Mammary epithelial cell (primary cell): ENCODE results near the gene TIMMDC1.

ENCODE experiments used
- EZH2 ChIP-seq: IDR thresholded peaks from 2 replicates; pipeline ENCODE4 v1.6.1; 2012; ENCODE audit warnings: low read length, inconsistent platforms, borderline replicate concordance
- TF ChIP-seq, protein P1 (sequence below), 2 donors: IDR thresholded peaks in 1 of 2; conservative IDR thresholded peaks in 1 of 2; 2 replicates each; pipeline ENCODE4 v1.5.1; 2011 to 2012; ENCODE audit warnings: inconsistent platforms in 2 of 2, low read length in 2 of 2, mild to moderate bottlenecking in 2 of 2, control low read depth in 1 of 2, low read depth in 1 of 2; ENCODE audit not compliant: insufficient read depth in 1 of 2; ENCODE audit errors: extremely low read depth in 1 of 2

DNA sequence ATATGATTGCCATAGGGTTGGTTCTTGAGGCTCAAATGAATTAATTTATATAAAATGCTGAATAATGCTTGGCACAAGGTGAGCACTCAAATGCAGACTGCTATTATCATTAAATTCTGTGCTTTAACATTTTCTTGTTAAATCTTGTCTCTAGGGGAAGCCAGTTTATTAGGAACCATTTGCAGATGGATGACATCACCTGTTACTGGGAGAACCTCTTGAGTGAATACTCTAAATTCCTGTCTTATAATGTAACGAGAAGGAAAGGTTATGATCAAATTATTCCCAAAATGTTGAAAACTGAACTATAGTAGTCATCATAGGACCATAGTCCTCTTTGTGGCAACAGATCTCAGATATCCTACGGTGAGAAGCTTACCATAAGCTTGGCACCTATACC, 6.2 kb upstream of the TIMMDC1 start:
- no peak for TF ChIP-seq EZH2
- TF ChIP-seq, protein P1, sequence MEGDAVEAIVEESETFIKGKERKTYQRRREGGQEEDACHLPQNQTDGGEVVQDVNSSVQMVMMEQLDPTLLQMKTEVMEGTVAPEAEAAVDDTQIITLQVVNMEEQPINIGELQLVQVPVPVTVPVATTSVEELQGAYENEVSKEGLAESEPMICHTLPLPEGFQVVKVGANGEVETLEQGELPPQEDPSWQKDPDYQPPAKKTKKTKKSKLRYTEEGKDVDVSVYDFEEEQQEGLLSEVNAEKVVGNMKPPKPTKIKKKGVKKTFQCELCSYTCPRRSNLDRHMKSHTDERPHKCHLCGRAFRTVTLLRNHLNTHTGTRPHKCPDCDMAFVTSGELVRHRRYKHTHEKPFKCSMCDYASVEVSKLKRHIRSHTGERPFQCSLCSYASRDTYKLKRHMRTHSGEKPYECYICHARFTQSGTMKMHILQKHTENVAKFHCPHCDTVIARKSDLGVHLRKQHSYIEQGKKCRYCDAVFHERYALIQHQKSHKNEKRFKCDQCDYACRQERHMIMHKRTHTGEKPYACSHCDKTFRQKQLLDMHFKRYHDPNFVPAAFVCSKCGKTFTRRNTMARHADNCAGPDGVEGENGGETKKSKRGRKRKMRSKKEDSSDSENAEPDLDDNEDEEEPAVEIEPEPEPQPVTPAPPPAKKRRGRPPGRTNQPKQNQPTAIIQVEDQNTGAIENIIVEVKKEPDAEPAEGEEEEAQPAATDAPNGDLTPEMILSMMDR (conservative IDR thresholded peaks at IDR 0.05 in 1 of 2, IDR thresholded peaks at IDR 0.05 in 1 of 2; ENCODE audit: extremely low read depth in 1 of 2, insufficient read depth in 1 of 2, low read depth in 1 of 2, low read length in 2 of 2), result no peak
